Tibial nerve (tissue), 4 donors: ENCODE results near the gene SCN2B. TPM values are rescaled to one million over a fixed set of nuclear protein-coding genes. Genes with fewer than 3 reads are reported as not detected.
A peak's percentile ranks its signal among the peaks of the same experiment; 100 is the strongest.

ENCODE experiments used
- DNase-seq, 2 donors: peaks; one replicate each; pipeline ENCODE4 v3.0.0-alpha.2; 2019; ENCODE audit warnings: low spot score in 2 of 2
- H3K27ac ChIP-seq, 4 donors: fragments of 200-600 bp; sonication (generic) in 3 of 4; one replicate each; pipeline ENCODE4 v1.5.1; 2017 to 2019; ENCODE audit warnings: mild to moderate bottlenecking in 1 of 4
- H3K27me3 ChIP-seq, 2 donors: fragments of 200-600 bp; sonication (generic) in 1 of 2; one replicate each; pipeline versions ENCODE4 v1.5.1 to v1.6.0; 2017 to 2019
- H3K36me3 ChIP-seq, 3 donors: fragments of 200-600 bp; sonication (generic); one replicate each; pipeline ENCODE4 v1.5.1; 2018 to 2019
- H3K4me1 ChIP-seq, 4 donors: fragments of 200-600 bp; sonication (generic) in 3 of 4; one replicate each; pipeline ENCODE4 v1.5.1; 2017 to 2019
- H3K4me3 ChIP-seq, 4 donors: fragments of 200-600 bp; sonication (generic) in 3 of 4; one replicate each; pipeline ENCODE4 v1.5.1; 2017 to 2019; ENCODE audit warnings: mild to moderate bottlenecking in 1 of 4, moderate library complexity in 1 of 4
- H3K9me3 ChIP-seq, 4 donors: fragments of 200-600 bp; sonication (generic) in 3 of 4; one replicate each; pipeline ENCODE4 v1.5.1; 2017 to 2019
- CTCF ChIP-seq, 5 experiments: fragments of 200-600 bp in 3 of 5; fragments of 450-650 bp in 2 of 5; sonication (generic) in 3 of 5; IDR thresholded peaks; one replicate each; pipeline ENCODE4 v1.5.1; 2016 to 2019; ENCODE audit warnings: antibody characterized with exemption in 5 of 5, mild to moderate bottlenecking in 3 of 5, moderate library complexity in 2 of 5
- EP300 ChIP-seq, 2 donors: sonication (generic); formaldehyde crosslinking; IDR thresholded peaks; one replicate each; pipeline ENCODE4 v1.6.1; 2017; ENCODE audit warnings: antibody characterized with exemption in 2 of 2, mild to moderate bottlenecking in 1 of 2
- POLR2A ChIP-seq, 2 donors: fragments of 450-650 bp; IDR thresholded peaks; one replicate each; pipeline ENCODE4 v1.6.1; 2017; ENCODE audit warnings: antibody characterized with exemption in 2 of 2, mild to moderate bottlenecking in 2 of 2, moderate library complexity in 2 of 2
- whole genome bisulfite sequencing, 2 donors: methylation state at CpG; one replicate each; pipeline ENCODE4 v1.1.5; 2018; 5-methylcytosine and 5-hydroxymethylcytosine counted together
- total RNA-seq, 4 donors: library from RNA; depleted of rRNA; stranded (reverse); fragments of >200 nt; gene quantifications; one replicate each; pipeline ENCODE4 v1.1.0, GENCODE V29; 2016

The SCN2B gene
- 1 to 10 TPM in 1 of 4 donors, under 1 TPM in 2, not detected in 1; 0.78 to 1.3 (median 0.87) TPM for total RNA-seq

GRCh38 chr11:118175993-118176777 is at the start of gene SCN2B:
SCN2B (minus strand) TSS chr11:118176639; CDS start chr11:118176431, 208 bp downstream.
- Histone ChIP-seq H3K27ac (peak within 1 kb of the TSS in 2 of 4 donors; percentile 29 to 34), H3K4me1 (peaks cover 0 to 34% (median 0%) of the 10 kb centered on the region in 4 donors), H3K27me3 (peaks cover 0 to under 1% of the 10 kb centered on the region in 2 donors), H3K9me3 (no peaks in the 10 kb centered on the region), H3K36me3 (no peaks in the 10 kb centered on the region), H3K4me3 (peak within 1 kb of the TSS; percentile 15 to 44 (median 28))
- WGBS, 2 donors: 19 to 22% methylated on average over 14 of the region's 14 CpGs
- no peak for DNase-seq
- no peak for TF ChIP-seq POLR2A (IDR thresholded peaks at IDR 0.05)
- no peak for TF ChIP-seq EP300 (IDR thresholded peaks at IDR 0.05)
- TF ChIP-seq CTCF (IDR thresholded peaks at IDR 0.05): no peak

- Histone ChIP-seq H3K9me3 (no peaks in the 10 kb centered on the region), H3K36me3 (no peaks in the 10 kb centered on the region), H3K27me3 (peaks cover 0 to 26% of the 10 kb centered on the region in 2 donors), H3K27ac (peak within 1 kb of the TSS in 3 of 4 donors; percentile 22 to 47 (median 38)), H3K4me1 (peaks cover 0 to 9% (median 0%) of the 10 kb centered on the region in 4 donors), H3K4me3 (peak within 1 kb of the TSS in 2 of 4 donors; percentile 26 to 36)
- WGBS, 2 donors: 49 to 52% methylated on average over 6 of the region's 6 CpGs
- TF ChIP-seq POLR2A (IDR thresholded peaks at IDR 0.05) (no peak), EP300 (IDR thresholded peaks at IDR 0.05) (peak in 1 of 2 donors; percentile 27)
- no peak for DNase-seq
These were observed 48.2 kb upstream of the SCN2B start, which contains the start of gene JAML for GRCh38 chr11:118224511-118225188. JAML (minus strand) TSS chr11:118225011; CDS start chr11:118214866, 10,145 bp downstream.

- peak overlapping the region in 2 of 4 donors; percentile 22 to 32 for H3K27ac ChIP-seq
- H3K9me3 ChIP-seq: no peaks in the 10 kb centered on the region
- TF ChIP-seq POLR2A (IDR thresholded peaks at IDR 0.05) (no peak), EP300 (IDR thresholded peaks at IDR 0.05) (no peak), CTCF (IDR thresholded peaks at IDR 0.05) (no peak)
- no peaks in the 10 kb centered on the region for H3K36me3 ChIP-seq
- peaks cover 0 to 26% of the 10 kb centered on the region in 2 donors for H3K27me3 ChIP-seq
- no peak for DNase-seq
- WGBS, 2 donors: 79 to 82% methylated on average over 6 of the region's 6 CpGs
- H3K4me3 ChIP-seq: peak overlapping the region in 2 of 4 donors; percentile 26 to 36
- H3K4me1 ChIP-seq: peaks cover 0 to 9% (median 0%) of the 10 kb centered on the region in 4 donors
These were observed 47.6 kb upstream of the SCN2B start for GRCh38 chr11:118223992-118224391.

GRCh38 chr11:118223570-118223969 is 47.1 kb upstream of the SCN2B start:
- H3K36me3 ChIP-seq: no peaks in the 10 kb centered on the region
- H3K27ac ChIP-seq: peak overlapping the region in 1 of 4 donors; percentile 32
- H3K4me1 ChIP-seq: peaks cover 0 to 9% (median 0%) of the 10 kb centered on the region in 4 donors
- no peak for DNase-seq
- WGBS, 2 donors: 67 to 77% methylated on average over 2 of the region's 2 CpGs
- H3K4me3 ChIP-seq: peak overlapping the region in 2 of 4 donors; percentile 26 to 36
- H3K9me3 ChIP-seq: no peaks in the 10 kb centered on the region
- H3K27me3 ChIP-seq: peaks cover 0 to 26% of the 10 kb centered on the region in 2 donors
- TF ChIP-seq EP300 (IDR thresholded peaks at IDR 0.05) (no peak), CTCF (IDR thresholded peaks at IDR 0.05) (no peak), POLR2A (IDR thresholded peaks at IDR 0.05) (no peak)

- DNase-seq: no peak
- WGBS, 2 donors: 51 to 53% methylated on average over 4 of the region's 4 CpGs
- no peaks in the 10 kb centered on the region for H3K36me3 ChIP-seq
- H3K27ac ChIP-seq: no peak overlapping the region
- peaks cover 0 to 6% (median 0%) of the 10 kb centered on the region in 4 donors for H3K4me1 ChIP-seq
- H3K27me3 ChIP-seq: peaks cover 0 to 28% of the 10 kb centered on the region in 2 donors
- no peaks in the 10 kb centered on the region for H3K9me3 ChIP-seq
- no peak overlapping the region for H3K4me3 ChIP-seq
- TF ChIP-seq EP300 (IDR thresholded peaks at IDR 0.05): no peak
- TF ChIP-seq POLR2A (IDR thresholded peaks at IDR 0.05): no peak
- TF ChIP-seq CTCF (IDR thresholded peaks at IDR 0.05): no peak
These were observed 46.0 kb upstream of the SCN2B start for GRCh38 chr11:118222437-118222836.
